Heart left ventricle (tissue), 13 donors: ENCODE results near the gene SORL1-AS1.

Experiments used
- POLR2A ChIP-seq, 2 donors: fragments of 450-650 bp; IDR thresholded peaks; one replicate each; pipeline ENCODE4 v1.6.1; 2017; ENCODE audit warnings: antibody characterized with exemption in 2 of 2, mild to moderate bottlenecking in 2 of 2, moderate library complexity in 2 of 2
- TF ChIP-seq, protein P1 (sequence below), 12 donors: fragments of 200-600 bp; sonication (generic) in 4 of 12; IDR thresholded peaks; one replicate each; pipeline versions ENCODE4 v1.5.0 to v1.8.0; 2018 to 2022; ENCODE audit warnings: antibody characterized with exemption in 12 of 12, mild to moderate bottlenecking in 5 of 12
- donor health status: ischemic (EF 13 %, LVEDD 7.1; RV severe dilation, severe dysfunction).
- donor health status: DM: no; HTN: yes; CAD: no.
- donor health status: DM: no; HTN: no; CAD: no.
- donor health status: ischemic (EF 25% LVEDD 6.9; RV normal size, moderate dysfunction).
- donor health status: ischemic (EF 25% LVEDD 5.7; RV mildly dilated, moderate dysfunction).
- donor health status: ischemic (EF 35%, LVEDD 5.7; RV mildly dilated, moderate dysfunction).
- donor health status: nonischemic (EF 11% LVEDD 7.7; RV severe dilation, severe dysfunction).
- donor health status: DM: yes; HTN: yes; CAD: no.
- donor health status: PGD.
- donor health status: ischemic (EF 29% LVEDD 5.4; RV normal size, mild dysfunction).
- donor health status: nonischemic (EF 23%, LVEDD 6.1; RV moderate dilation, normal function).

DNA sequence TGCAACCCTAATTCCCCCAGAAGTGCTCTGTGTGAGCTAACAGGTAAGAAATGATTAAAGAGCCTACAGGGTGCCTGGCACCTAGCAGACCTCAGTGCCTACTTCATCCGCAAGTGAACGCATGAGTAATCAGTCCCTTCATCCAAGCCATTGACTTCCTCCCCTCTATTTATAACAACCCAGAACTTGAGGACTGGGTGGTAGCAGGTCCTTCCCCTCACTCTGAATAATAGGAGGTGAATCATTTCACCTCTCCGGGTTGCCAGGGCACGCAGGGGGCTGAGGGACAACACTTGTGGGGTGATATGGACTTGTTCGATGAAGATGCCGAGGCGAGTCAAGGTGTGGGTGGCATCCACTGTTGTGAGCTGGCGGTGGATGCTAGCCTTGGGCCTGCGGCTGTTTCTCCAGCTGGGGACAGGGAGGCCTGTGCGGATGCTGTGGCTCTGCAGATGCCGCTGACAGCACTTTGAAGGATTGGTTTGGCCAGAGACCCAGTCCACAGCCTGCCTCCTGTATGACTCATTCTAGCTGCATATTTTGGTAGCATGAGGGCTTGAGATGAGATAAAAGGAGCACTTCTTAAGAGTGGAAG, 11.7 kb upstream of the SORL1-AS1 start:
- TF ChIP-seq, protein P1, sequence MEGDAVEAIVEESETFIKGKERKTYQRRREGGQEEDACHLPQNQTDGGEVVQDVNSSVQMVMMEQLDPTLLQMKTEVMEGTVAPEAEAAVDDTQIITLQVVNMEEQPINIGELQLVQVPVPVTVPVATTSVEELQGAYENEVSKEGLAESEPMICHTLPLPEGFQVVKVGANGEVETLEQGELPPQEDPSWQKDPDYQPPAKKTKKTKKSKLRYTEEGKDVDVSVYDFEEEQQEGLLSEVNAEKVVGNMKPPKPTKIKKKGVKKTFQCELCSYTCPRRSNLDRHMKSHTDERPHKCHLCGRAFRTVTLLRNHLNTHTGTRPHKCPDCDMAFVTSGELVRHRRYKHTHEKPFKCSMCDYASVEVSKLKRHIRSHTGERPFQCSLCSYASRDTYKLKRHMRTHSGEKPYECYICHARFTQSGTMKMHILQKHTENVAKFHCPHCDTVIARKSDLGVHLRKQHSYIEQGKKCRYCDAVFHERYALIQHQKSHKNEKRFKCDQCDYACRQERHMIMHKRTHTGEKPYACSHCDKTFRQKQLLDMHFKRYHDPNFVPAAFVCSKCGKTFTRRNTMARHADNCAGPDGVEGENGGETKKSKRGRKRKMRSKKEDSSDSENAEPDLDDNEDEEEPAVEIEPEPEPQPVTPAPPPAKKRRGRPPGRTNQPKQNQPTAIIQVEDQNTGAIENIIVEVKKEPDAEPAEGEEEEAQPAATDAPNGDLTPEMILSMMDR (IDR thresholded peaks at IDR 0.05), result no peak
- no peak for TF ChIP-seq POLR2A (IDR thresholded peaks at IDR 0.05)
